H9 (cell line): Measurements from ENCODE around the gene TTLL4. TPM values are rescaled to one million over a fixed set of nuclear protein-coding genes. Genes with fewer than 3 reads are reported as not detected.

Experiments used
- DNase-seq: peaks from one replicate; pipeline ENCODE4 v3.0.0-alpha.2; 2017
- H2AFZ ChIP-seq: one replicate; pipeline ENCODE4 v1.6.1; 2013; ENCODE audit warnings: mild to moderate bottlenecking, low read length, control low read depth, moderate library complexity
- H2AK5ac ChIP-seq: 2 replicates; pipeline ENCODE4 v1.6.1; 2013; ENCODE audit warnings: low read length, control low read depth, mixed read lengths; ENCODE audit not compliant: insufficient read length
- H2BK120ac ChIP-seq: one replicate; pipeline ENCODE4 v1.6.1; 2013; ENCODE audit warnings: low read depth, mild to moderate bottlenecking, low read length, control low read depth, inconsistent platforms; ENCODE audit not compliant: poor library complexity, severe bottlenecking
- H2BK12ac ChIP-seq: 2 replicates; pipeline ENCODE4 v1.6.1; 2013; ENCODE audit warnings: low read length, control low read depth, mixed read lengths, low read depth; ENCODE audit not compliant: insufficient read length
- H2BK15ac ChIP-seq: 2 replicates; pipeline ENCODE4 v1.6.1; 2013; ENCODE audit warnings: low read depth, low read length, control low read depth
- H2BK20ac ChIP-seq: one replicate; pipeline ENCODE4 v1.6.1; 2013; ENCODE audit warnings: low read depth, mild to moderate bottlenecking, low read length, control low read depth, inconsistent platforms; ENCODE audit not compliant: poor library complexity, severe bottlenecking
- H2BK5ac ChIP-seq: 2 replicates; pipeline ENCODE4 v1.6.1; 2013; ENCODE audit warnings: low read length, control low read depth, mixed read lengths; ENCODE audit not compliant: insufficient read length
- H3K14ac ChIP-seq: 2 replicates; pipeline ENCODE4 v1.6.1; 2013; ENCODE audit warnings: low read length, control low read depth; ENCODE audit not compliant: insufficient read depth
- H3K18ac ChIP-seq: 2 replicates; pipeline ENCODE4 v1.6.1; 2013; ENCODE audit warnings: low read depth, mild to moderate bottlenecking, mixed read lengths, low read length, control low read depth; ENCODE audit not compliant: insufficient read length
- H3K23ac ChIP-seq: 2 replicates; pipeline ENCODE4 v1.6.1; 2013; ENCODE audit warnings: low read length, control low read depth, mixed read lengths, low read depth; ENCODE audit not compliant: insufficient read length
- H3K23me2 ChIP-seq: 2 replicates; pipeline ENCODE4 v1.6.1; 2013; ENCODE audit warnings: low read depth, mild to moderate bottlenecking, mixed read lengths, low read length, control low read depth; ENCODE audit not compliant: insufficient read length, poor library complexity, severe bottlenecking
- H3K27ac ChIP-seq: 2 replicates; pipeline ENCODE4 v1.5.1; 2013; ENCODE audit warnings: low read length, control low read depth, mixed read lengths, low read depth; ENCODE audit not compliant: insufficient read length
- H3K27me3 ChIP-seq: 2 replicates; pipeline ENCODE4 v1.6.1; 2013; ENCODE audit warnings: low read length, control low read depth, inconsistent platforms; ENCODE audit not compliant: insufficient read depth
- H3K4ac ChIP-seq: 2 replicates; pipeline ENCODE4 v1.6.1; 2013; ENCODE audit warnings: low read depth, mild to moderate bottlenecking, control low read depth, inconsistent platforms, low read length, moderate library complexity
- H3K4me1 ChIP-seq: 2 replicates; pipeline ENCODE4 v1.6.1; 2013; ENCODE audit warnings: low read length, control low read depth, inconsistent platforms; ENCODE audit not compliant: insufficient read depth
- H3K4me2 ChIP-seq: 2 replicates; pipeline ENCODE4 v1.6.1; 2013; ENCODE audit warnings: low read length, control low read depth, mixed read lengths; ENCODE audit not compliant: insufficient read length, insufficient read depth
- H3K56ac ChIP-seq: 2 replicates; pipeline ENCODE4 v1.6.1; 2013; ENCODE audit warnings: low read depth, mild to moderate bottlenecking, mixed read lengths, low read length, control low read depth; ENCODE audit not compliant: insufficient read length
- H3K79me1 ChIP-seq: 2 replicates; pipeline ENCODE4 v1.6.1; 2013; ENCODE audit warnings: low read depth, mild to moderate bottlenecking, moderate library complexity, low read length, control low read depth, inconsistent platforms; ENCODE audit not compliant: insufficient read depth, poor library complexity, severe bottlenecking
- H3K79me2 ChIP-seq: 2 replicates; pipeline ENCODE4 v1.6.1; 2013; ENCODE audit warnings: low read length, control low read depth, inconsistent platforms; ENCODE audit not compliant: insufficient read depth
- H3K9ac ChIP-seq: 2 replicates; pipeline ENCODE4 v1.6.1; 2013; ENCODE audit warnings: low read length, control low read depth, mixed read lengths; ENCODE audit not compliant: insufficient read length; ENCODE audit errors: extremely low read depth
- H3K9me3 ChIP-seq: one replicate; pipeline ENCODE4 v1.6.1; 2013; ENCODE audit warnings: low read depth, low read length, inconsistent platforms; ENCODE audit not compliant: control insufficient read depth
- H3T11ph ChIP-seq: one replicate; pipeline ENCODE4 v1.6.1; 2013; ENCODE audit warnings: mild to moderate bottlenecking, low read length, control low read depth, inconsistent platforms
- H4K20me1 ChIP-seq: one replicate; pipeline ENCODE4 v1.6.1; 2013; ENCODE audit not compliant: control insufficient read depth, insufficient read length, insufficient read depth
- H4K5ac ChIP-seq: 2 replicates; pipeline ENCODE4 v1.6.1; 2013; ENCODE audit warnings: low read depth, mild to moderate bottlenecking, mixed read lengths, low read length, control low read depth; ENCODE audit not compliant: insufficient read length
- H4K8ac ChIP-seq: replicated peaks from 2 replicates; pipeline ENCODE4 v1.6.1; 2013; ENCODE audit warnings: low read length, control low read depth, mixed read lengths, low read depth; ENCODE audit not compliant: insufficient read length
- H4K91ac ChIP-seq: 2 replicates; pipeline ENCODE4 v1.6.1; 2013; ENCODE audit warnings: low read depth, mild to moderate bottlenecking, moderate library complexity, mixed read lengths, low read length, control low read depth; ENCODE audit not compliant: insufficient read length
- H3K27ac Mint-ChIP-seq, 3 experiments: 2 replicates in 2 of 3; 3 replicates in 1 of 3; pipeline ENCODE4 v1.8.0; 2020 to 2021; ENCODE audit warnings: mixed read lengths in 3 of 3, mild to moderate bottlenecking in 1 of 3, moderate library complexity in 1 of 3
- H3K27me3 Mint-ChIP-seq: 2 replicates; pipeline ENCODE4 v1.8.0; 2021; ENCODE audit warnings: low read depth, mild to moderate bottlenecking, moderate library complexity, mixed read lengths
- H3K36me3 Mint-ChIP-seq, 3 experiments: 2 replicates in 2 of 3; 3 replicates in 1 of 3; pipeline ENCODE4 v1.8.0; 2020 to 2021; ENCODE audit warnings: low read depth in 3 of 3, mixed read lengths in 3 of 3; ENCODE audit not compliant: insufficient read depth in 1 of 3
- H3K4me1 Mint-ChIP-seq, 2 experiments: 2 replicates each; pipeline ENCODE4 v1.8.0; 2020; ENCODE audit warnings: mixed read lengths in 2 of 2
- H3K4me3 Mint-ChIP-seq, 2 experiments: 2 replicates in 1 of 2; 3 replicates in 1 of 2; pipeline ENCODE4 v1.8.0; 2020 to 2021; ENCODE audit warnings: mild to moderate bottlenecking in 2 of 2, mixed read lengths in 2 of 2, moderate library complexity in 1 of 2
- H3K9me3 Mint-ChIP-seq, 2 experiments: 2 replicates in 1 of 2; 3 replicates in 1 of 2; pipeline ENCODE4 v1.8.0; 2020; ENCODE audit warnings: mild to moderate bottlenecking in 2 of 2, mixed read lengths in 2 of 2, moderate library complexity in 1 of 2
- WGBS: extraction: QIAGEN DNeasy Blood & Tissue Kit; methylation state at CpG from one replicate; pipeline ENCODE4 v1.1.7; 2013; ENCODE audit warnings: missing lambda C conversion rate, low lambda C conversion rate, mixed read lengths; ENCODE audit not compliant: insufficient read length; ENCODE audit errors: extremely low coverage; 5-methylcytosine and 5-hydroxymethylcytosine counted together
- total RNA-seq: library from RNA; stranded (reverse); gene quantifications from 2 replicates; pipeline ENCODE4 v1.2.1, GENCODE V29; 2021
- TF ChIP-seq, protein P1 (sequence below): fragments of 200-600 bp; sonication (generic); conservative IDR thresholded peaks from 3 replicates; pipeline ENCODE4 v1.8.0; 2021; ENCODE audit warnings: antibody characterized with exemption, mild to moderate bottlenecking

Gene TTLL4
- total RNA-seq, 1 experiment from 2014 or later, result 96.4 TPM

DNA sequence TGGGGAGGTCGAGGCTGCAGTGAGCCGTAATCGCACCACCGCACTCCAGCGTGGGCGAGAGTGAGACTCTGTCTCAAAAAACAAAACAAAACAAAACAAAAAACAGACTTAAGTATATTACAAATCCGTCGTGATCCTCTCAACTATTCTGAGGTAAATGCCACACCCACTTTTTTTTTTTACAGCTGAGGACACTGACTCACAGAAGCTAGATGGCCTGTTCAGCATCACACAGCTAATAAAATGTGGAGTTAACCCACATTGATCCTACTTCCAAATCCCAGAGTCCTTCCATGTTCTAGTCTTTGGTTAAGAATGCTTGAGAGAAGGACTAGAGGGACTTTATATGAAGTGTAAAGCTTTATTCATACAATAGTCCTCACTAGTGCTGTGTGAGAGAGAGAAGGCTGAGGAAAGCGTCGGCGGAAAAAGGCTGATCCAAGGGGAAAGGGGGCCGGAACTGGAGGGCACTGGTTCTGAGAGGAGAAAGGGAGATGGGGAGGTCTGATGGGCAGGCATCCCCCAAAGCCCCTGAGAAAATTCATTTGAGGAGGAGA is 39.5 kb upstream of the TTLL4 start:
- Histone ChIP-seq H2BK120ac (no peak overlapping the region), H2AK5ac (no peak overlapping the region), H3K14ac (no peak overlapping the region), H3K9me3 (no peaks in the 10 kb centered on the region), H3K18ac (no peak overlapping the region), H3K56ac (no peak overlapping the region), H3K23me2 (peaks cover 14% of the 10 kb centered on the region), H3K4me2 (peak overlapping the region; percentile 86), H4K91ac (no peak overlapping the region), H2BK5ac (no peak overlapping the region), H2BK15ac (no peak overlapping the region), H3K79me2 (no peaks in the 10 kb centered on the region), H3T11ph (no peak overlapping the region), H4K5ac (no peak overlapping the region), H3K4ac (no peak overlapping the region), H3K9ac (peak overlapping the region; percentile 52), H3K79me1 (no peaks in the 10 kb centered on the region), H2BK20ac (no peak overlapping the region), H2BK12ac (no peak overlapping the region), H4K20me1 (no peaks in the 10 kb centered on the region), H2AFZ (no peak overlapping the region), H3K27me3 (no peaks in the 10 kb centered on the region), H3K27ac (no peak overlapping the region), H3K23ac (no peak overlapping the region), H3K4me1 (no peaks in the 10 kb centered on the region), H4K8ac (no peak overlapping the region)
- Mint-ChIP-seq H3K27me3 (no peaks in the 10 kb centered on the region; the same call in 1 of the 2 replicates), H3K9me3 (no peaks in the 10 kb centered on the region; a peak in 1 of 5 replicates), H3K36me3 (peaks cover 9 to 29% (median 23%) of the 10 kb centered on the region in 3 experiments; a peak in 6 of 7 replicates), H3K4me1 (peaks cover 12 to 14% of the 10 kb centered on the region in 2 experiments), H3K27ac (peak overlapping the region; percentile 84 to 100 (median 99)), H3K4me3 (peak overlapping the region; percentile 99 to 100)
- TF ChIP-seq, protein P1, sequence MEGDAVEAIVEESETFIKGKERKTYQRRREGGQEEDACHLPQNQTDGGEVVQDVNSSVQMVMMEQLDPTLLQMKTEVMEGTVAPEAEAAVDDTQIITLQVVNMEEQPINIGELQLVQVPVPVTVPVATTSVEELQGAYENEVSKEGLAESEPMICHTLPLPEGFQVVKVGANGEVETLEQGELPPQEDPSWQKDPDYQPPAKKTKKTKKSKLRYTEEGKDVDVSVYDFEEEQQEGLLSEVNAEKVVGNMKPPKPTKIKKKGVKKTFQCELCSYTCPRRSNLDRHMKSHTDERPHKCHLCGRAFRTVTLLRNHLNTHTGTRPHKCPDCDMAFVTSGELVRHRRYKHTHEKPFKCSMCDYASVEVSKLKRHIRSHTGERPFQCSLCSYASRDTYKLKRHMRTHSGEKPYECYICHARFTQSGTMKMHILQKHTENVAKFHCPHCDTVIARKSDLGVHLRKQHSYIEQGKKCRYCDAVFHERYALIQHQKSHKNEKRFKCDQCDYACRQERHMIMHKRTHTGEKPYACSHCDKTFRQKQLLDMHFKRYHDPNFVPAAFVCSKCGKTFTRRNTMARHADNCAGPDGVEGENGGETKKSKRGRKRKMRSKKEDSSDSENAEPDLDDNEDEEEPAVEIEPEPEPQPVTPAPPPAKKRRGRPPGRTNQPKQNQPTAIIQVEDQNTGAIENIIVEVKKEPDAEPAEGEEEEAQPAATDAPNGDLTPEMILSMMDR, result no peak
- DNase-seq, result no peak
- no CpG with 5 or more reads among the region's 12 CpGs for WGBS
